SK-N-SH (cell line): ENCODE measurements around the gene PPP1R9A. TPM values are rescaled to one million over a fixed set of nuclear protein-coding genes. Genes with fewer than 3 reads are reported as not detected.

Source experiments
- CTCF ChIA-PET: fragments of 300-600, 350-600 bp; formaldehyde crosslinking; extraction: SDS; loops from one replicate; lab custom pipeline; 2021; lab: Yijun Ruan, JAX
- POLR2A ChIA-PET: fragments of 350-600 bp; sonication (Branson Sonifier 250); formaldehyde crosslinking; extraction: SDS; loops from one replicate; lab custom pipeline; 2020; ENCODE audit warnings: antibody characterized with exemption, inconsistent platforms; lab: Yijun Ruan, JAX
- DNase-seq: peaks from one replicate; pipeline ENCODE4 v3.0.0; 2012
- H2AFZ ChIP-seq: fragments of 200-600 bp; sonication (generic); 2 replicates; pipeline ENCODE4 v1.8.1; 2016; ENCODE audit warnings: antibody characterized with exemption, mild to moderate bottlenecking, low read depth
- H3F3A ChIP-seq: fragments of 200-600 bp; sonication (generic); replicated peaks from 2 replicates; pipeline ENCODE3; 2016; ENCODE audit warnings: antibody characterized with exemption, mild to moderate bottlenecking; ENCODE audit not compliant: insufficient read depth
- H3K27ac ChIP-seq, 2 experiments: fragments of 200-500 bp in 1 of 2; fragments of 200-600 bp in 1 of 2; sonication (Bioruptor generic) in 1 of 2; sonication (generic), shearing (Covaris generic) in 1 of 2; 2 replicates each; pipeline versions ENCODE4 v1.5.1 to v1.6.1; 2014 to 2016; ENCODE audit warnings: low read depth in 2 of 2, inconsistent platforms in 1 of 2, low read length in 1 of 2, mild to moderate bottlenecking in 1 of 2, mixed read lengths in 1 of 2
- H3K27me3 ChIP-seq: fragments of 200-600 bp; sonication (generic), shearing (Covaris generic); 2 replicates; pipeline ENCODE4 v1.6.1; 2016; ENCODE audit warnings: mixed run types; ENCODE audit not compliant: insufficient read depth
- H3K36me3 ChIP-seq, 2 experiments: fragments of 200-500 bp in 1 of 2; fragments of 200-600 bp in 1 of 2; sonication (Bioruptor generic) in 1 of 2; sonication (generic) in 1 of 2; replicated peaks in 1 of 2; 2 replicates each; pipeline versions ENCODE3 to v1.5.1; 2014 to 2016; ENCODE audit warnings: low read length in 1 of 2, mild to moderate bottlenecking in 1 of 2; ENCODE audit not compliant: insufficient read depth in 2 of 2, control insufficient read depth in 1 of 2
- H3K4me1 ChIP-seq, 2 experiments: fragments of 200-500 bp in 1 of 2; fragments of 200-600 bp in 1 of 2; sonication (Bioruptor generic) in 1 of 2; sonication (generic), shearing (Covaris generic) in 1 of 2; 2 replicates each; pipeline versions ENCODE4 v1.5.1 to v1.6.1; 2014 to 2016; ENCODE audit warnings: low read depth in 1 of 2, low read length in 1 of 2, mixed run types in 1 of 2; ENCODE audit not compliant: insufficient read depth in 2 of 2, control insufficient read depth in 1 of 2
- H3K4me2 ChIP-seq: fragments of 200-600 bp; sonication (generic), shearing (Covaris generic); 2 replicates; pipeline ENCODE4 v1.6.1; 2017; ENCODE audit warnings: mixed run types
- H3K4me3 ChIP-seq, 2 experiments: fragments of 200-500 bp in 1 of 2; fragments of 200-600 bp in 1 of 2; sonication (Bioruptor generic) in 1 of 2; sonication (generic), shearing (Covaris generic) in 1 of 2; 2 replicates each; pipeline versions ENCODE4 v1.5.1 to v1.8.1; 2014 to 2016; ENCODE audit warnings: low read depth in 2 of 2, inconsistent platforms in 1 of 2, low read length in 1 of 2, mild to moderate bottlenecking in 1 of 2, mixed read lengths in 1 of 2, moderate library complexity in 1 of 2
- H3K79me2 ChIP-seq: fragments of 200-600 bp; sonication (generic); 2 replicates; pipeline ENCODE4 v1.8.1; 2017; ENCODE audit warnings: mild to moderate bottlenecking; ENCODE audit not compliant: insufficient read depth
- H3K9ac ChIP-seq: fragments of 200-600 bp; sonication (generic); 2 replicates; pipeline ENCODE4 v1.6.1; 2017; ENCODE audit warnings: mixed run types
- H3K9me2 ChIP-seq: fragments of 200-600 bp; sonication (generic); 2 replicates; pipeline ENCODE4 v1.6.1; 2017; ENCODE audit warnings: mixed run types
- H3K9me3 ChIP-seq: fragments of 200-600 bp; sonication (generic); 2 replicates; pipeline ENCODE4 v1.6.1; 2017; ENCODE audit warnings: mixed run types, mild to moderate bottlenecking, moderate library complexity
- H4K20me1 ChIP-seq: fragments of 200-600 bp; sonication (generic); 2 replicates; pipeline ENCODE4 v1.6.1; 2017; ENCODE audit warnings: mild to moderate bottlenecking, mixed run types; ENCODE audit not compliant: insufficient read depth
- CHD2 ChIP-seq: fragments of 150-350 bp; IDR thresholded peaks from 2 replicates; pipeline ENCODE4 v1.6.1; 2018; ENCODE audit warnings: low read length; ENCODE audit not compliant: partially characterized antibody
- FOSL2 ChIP-seq: IDR thresholded peaks from 2 replicates; pipeline ENCODE4 v1.4.0; 2012; ENCODE audit warnings: low read depth, mild to moderate bottlenecking, moderate library complexity, borderline replicate concordance
- FOXM1 ChIP-seq: IDR thresholded peaks from 2 replicates; pipeline ENCODE4 v1.4.0; 2012; ENCODE audit warnings: low read depth, mild to moderate bottlenecking
- GABPA ChIP-seq: IDR thresholded peaks from 2 replicates; pipeline ENCODE4 v1.4.0; 2012; ENCODE audit warnings: low read depth, mild to moderate bottlenecking
- MXI1 ChIP-seq: IDR thresholded peaks from 2 replicates; pipeline ENCODE4 v1.6.1; 2012; ENCODE audit warnings: mild to moderate bottlenecking, low read depth, low read length, improper control_type of control experiment
- PBX3 ChIP-seq: IDR thresholded peaks from 2 replicates; pipeline ENCODE4; 2012
- RCOR1 ChIP-seq: fragments of 150-350 bp; IDR thresholded peaks from 2 replicates; pipeline ENCODE4 v1.6.1; 2017; ENCODE audit warnings: antibody characterized with exemption, low read length
- SIN3A ChIP-seq: IDR thresholded peaks from 2 replicates; pipeline ENCODE4 v1.6.1; 2012; ENCODE audit warnings: low read depth, mild to moderate bottlenecking, low read length, moderate library complexity, borderline replicate concordance
- TEAD4 ChIP-seq: IDR thresholded peaks from 2 replicates; pipeline ENCODE4 v1.4.0; 2012; ENCODE audit warnings: mild to moderate bottlenecking, borderline replicate concordance; ENCODE audit not compliant: insufficient read depth
- YY1 ChIP-seq: IDR thresholded peaks from 2 replicates; pipeline ENCODE4 v1.4.0; 2012; ENCODE audit warnings: low read depth, mild to moderate bottlenecking
- WGBS: methylation state at CpG from one replicate; pipeline ENCODE4 v1.1.6; 2017; ENCODE audit warnings: low lambda C conversion rate; 5-methylcytosine and 5-hydroxymethylcytosine counted together
- polyA plus RNA-seq, 3 experiments: library from polyadenylated mRNA; depleted of rRNA; stranded (reverse); fragments of >200 nt; gene quantifications; 2 replicates each; pipeline ENCODE4 v1.2.3, GENCODE V29; 2012
- TF ChIP-seq, protein P1 (sequence below): fragments of 150-350 bp; IDR thresholded peaks from 2 replicates; pipeline ENCODE4 v1.6.1; 2016; ENCODE audit warnings: mild to moderate bottlenecking, low read depth, low read length
- TF ChIP-seq, protein P2 (sequence below): IDR thresholded peaks from 2 replicates; pipeline ENCODE4 v1.6.1; 2012; ENCODE audit warnings: mild to moderate bottlenecking, low read depth, low read length, moderate library complexity

The PPP1R9A gene
- polyA plus RNA-seq, 1 of the 3 experiments (the other 2 are of a cell fraction): 0.30 TPM

DNA sequence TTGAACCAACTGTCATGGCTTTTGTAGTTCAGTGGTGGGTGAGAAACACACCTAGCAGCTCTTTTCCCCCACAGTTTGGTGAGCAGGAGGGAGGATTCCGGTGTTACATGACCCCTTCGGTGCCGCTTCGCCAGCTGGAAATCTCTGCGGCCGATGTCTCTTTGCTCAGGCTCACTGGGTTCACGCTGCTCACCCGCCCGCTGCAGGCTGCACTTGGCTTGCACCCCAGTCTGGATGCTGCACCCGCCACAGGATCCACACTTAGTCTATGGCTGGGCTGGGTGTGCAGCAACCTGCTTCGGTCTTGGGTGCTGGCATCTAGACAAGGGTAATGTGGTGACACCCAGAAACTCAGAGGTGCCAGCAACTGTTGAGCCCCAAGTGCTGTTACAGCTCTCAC, 225.1 kb downstream of the PPP1R9A start:
- Histone ChIP-seq H3K9me3 (no peaks in the 10 kb centered on the region), H2AFZ (no peak overlapping the region), H3K4me1 (no peaks in the 10 kb centered on the region), H3K9ac (no peak overlapping the region), H3K36me3 (no peaks in the 10 kb centered on the region), H3K79me2 (no peaks in the 10 kb centered on the region), H3F3A (no peaks in the 10 kb centered on the region), H3K27me3 (no peaks in the 10 kb centered on the region), H3K4me2 (no peak overlapping the region), H3K27ac (no peak overlapping the region), H4K20me1 (no peaks in the 10 kb centered on the region), H3K9me2 (no peaks in the 10 kb centered on the region; the same call in 1 of the 2 replicates), H3K4me3 (no peak overlapping the region)
- no peak for DNase-seq
- ChIA-PET CTCF (no interaction called here), POLR2A (no interaction called here)
- WGBS: 60% methylated on average over 11 of the region's 11 CpGs
- TF ChIP-seq GABPA (no peak), FOSL2 (no peak), RCOR1 (no peak), SIN3A (no peak), YY1 (no peak)
- TF ChIP-seq, protein P1, sequence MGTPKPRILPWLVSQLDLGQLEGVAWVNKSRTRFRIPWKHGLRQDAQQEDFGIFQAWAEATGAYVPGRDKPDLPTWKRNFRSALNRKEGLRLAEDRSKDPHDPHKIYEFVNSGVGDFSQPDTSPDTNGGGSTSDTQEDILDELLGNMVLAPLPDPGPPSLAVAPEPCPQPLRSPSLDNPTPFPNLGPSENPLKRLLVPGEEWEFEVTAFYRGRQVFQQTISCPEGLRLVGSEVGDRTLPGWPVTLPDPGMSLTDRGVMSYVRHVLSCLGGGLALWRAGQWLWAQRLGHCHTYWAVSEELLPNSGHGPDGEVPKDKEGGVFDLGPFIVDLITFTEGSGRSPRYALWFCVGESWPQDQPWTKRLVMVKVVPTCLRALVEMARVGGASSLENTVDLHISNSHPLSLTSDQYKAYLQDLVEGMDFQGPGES: no peak

DNA sequence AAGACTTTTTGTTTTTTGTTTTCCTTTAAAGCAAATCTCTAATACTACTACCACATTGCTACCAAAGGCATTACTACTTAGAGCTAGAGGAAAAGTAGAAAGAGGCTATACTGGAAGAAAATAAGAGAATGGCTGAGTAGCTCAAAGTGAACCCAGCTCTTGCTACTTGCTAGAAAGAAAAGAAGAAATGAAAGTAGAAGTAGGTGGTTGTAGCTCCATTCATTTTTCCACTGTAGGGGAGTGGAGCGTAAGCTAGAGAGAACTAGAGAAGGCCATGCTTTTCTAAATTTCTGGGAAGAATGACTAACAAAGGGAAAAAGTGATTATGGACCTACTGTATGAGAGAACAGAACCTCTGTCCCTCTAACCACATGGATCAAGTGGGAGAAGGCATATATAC, 232.5 kb downstream of the PPP1R9A start:
- Histone ChIP-seq H3K4me2 (no peak overlapping the region), H4K20me1 (no peaks in the 10 kb centered on the region), H3K79me2 (no peaks in the 10 kb centered on the region), H3K9me2 (no peaks in the 10 kb centered on the region; the same call in 1 of the 2 replicates), H3K36me3 (no peaks in the 10 kb centered on the region), H3F3A (no peaks in the 10 kb centered on the region), H3K9me3 (no peaks in the 10 kb centered on the region), H3K27ac (no peak overlapping the region), H2AFZ (no peak overlapping the region; the same call in 1 of the 2 replicates), H3K9ac (no peak overlapping the region), H3K27me3 (no peaks in the 10 kb centered on the region; the same call in 1 of the 2 replicates), H3K4me3 (no peak overlapping the region), H3K4me1 (no peaks in the 10 kb centered on the region)
- DNase-seq: no peak
- POLR2A ChIA-PET: interaction anchor here (0.5 kb wide), 1 partner anchor 513 kb away, joined by 4 read pairs; no protein-coding TSS in a partner anchor
- TF ChIP-seq FOXM1: no peak
- TF ChIP-seq MXI1: no peak
- no peak for TF ChIP-seq PBX3
- no peak for TF ChIP-seq CHD2
- no peak for TF ChIP-seq TEAD4
- TF ChIP-seq, protein P2, sequence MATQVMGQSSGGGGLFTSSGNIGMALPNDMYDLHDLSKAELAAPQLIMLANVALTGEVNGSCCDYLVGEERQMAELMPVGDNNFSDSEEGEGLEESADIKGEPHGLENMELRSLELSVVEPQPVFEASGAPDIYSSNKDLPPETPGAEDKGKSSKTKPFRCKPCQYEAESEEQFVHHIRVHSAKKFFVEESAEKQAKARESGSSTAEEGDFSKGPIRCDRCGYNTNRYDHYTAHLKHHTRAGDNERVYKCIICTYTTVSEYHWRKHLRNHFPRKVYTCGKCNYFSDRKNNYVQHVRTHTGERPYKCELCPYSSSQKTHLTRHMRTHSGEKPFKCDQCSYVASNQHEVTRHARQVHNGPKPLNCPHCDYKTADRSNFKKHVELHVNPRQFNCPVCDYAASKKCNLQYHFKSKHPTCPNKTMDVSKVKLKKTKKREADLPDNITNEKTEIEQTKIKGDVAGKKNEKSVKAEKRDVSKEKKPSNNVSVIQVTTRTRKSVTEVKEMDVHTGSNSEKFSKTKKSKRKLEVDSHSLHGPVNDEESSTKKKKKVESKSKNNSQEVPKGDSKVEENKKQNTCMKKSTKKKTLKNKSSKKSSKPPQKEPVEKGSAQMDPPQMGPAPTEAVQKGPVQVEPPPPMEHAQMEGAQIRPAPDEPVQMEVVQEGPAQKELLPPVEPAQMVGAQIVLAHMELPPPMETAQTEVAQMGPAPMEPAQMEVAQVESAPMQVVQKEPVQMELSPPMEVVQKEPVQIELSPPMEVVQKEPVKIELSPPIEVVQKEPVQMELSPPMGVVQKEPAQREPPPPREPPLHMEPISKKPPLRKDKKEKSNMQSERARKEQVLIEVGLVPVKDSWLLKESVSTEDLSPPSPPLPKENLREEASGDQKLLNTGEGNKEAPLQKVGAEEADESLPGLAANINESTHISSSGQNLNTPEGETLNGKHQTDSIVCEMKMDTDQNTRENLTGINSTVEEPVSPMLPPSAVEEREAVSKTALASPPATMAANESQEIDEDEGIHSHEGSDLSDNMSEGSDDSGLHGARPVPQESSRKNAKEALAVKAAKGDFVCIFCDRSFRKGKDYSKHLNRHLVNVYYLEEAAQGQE: no peak
- CTCF ChIA-PET: no interaction called here
- 18% methylated on average over 1 of the region's 1 CpG for WGBS
